Right ventricle myocardium superior (tissue), 1 donor: ENCODE measurements around the gene NEK5. TPM values are rescaled to one million over a fixed set of nuclear protein-coding genes. Genes with fewer than 3 reads are reported as not detected.
"Not testable (repeated sequence)": the region's sequence is repeated elsewhere in the genome, so short reads cannot be mapped to it uniquely, and the experiment has no call there.

ENCODE experiments used
- ATAC-seq: fragments of 200-7000 bp; cut with Tn5 transposase; one replicate; pipeline ENCODE4 v1.9.1; 2020; ENCODE audit warnings: mild to moderate bottlenecking; ENCODE audit not compliant: poor library complexity
- DNase-seq: peaks from one replicate; pipeline ENCODE4 v3.0.0-alpha.2; 2020
- intact Hi-C: fragments of 100-400 bp; cut with DNase I; formaldehyde crosslinking; loops from one replicate; pipeline ENCODE4 v1.11.2; 2022
- total RNA-seq: library from RNA; stranded (reverse); fragmentation: NEBNext Ultra II Directional; extraction: Animal tissue kit (Norgen Biotek cat#: 25700); gene quantifications from one replicate; pipeline ENCODE4 v1.2.1, GENCODE V29; 2021
- donor health status: DM: no; HTN: yes; CAD: no; lungs with severe emphysema.

NEK5 gene
- total RNA-seq, 1 donor from 2014 or later = 0.13 TPM

DNA sequence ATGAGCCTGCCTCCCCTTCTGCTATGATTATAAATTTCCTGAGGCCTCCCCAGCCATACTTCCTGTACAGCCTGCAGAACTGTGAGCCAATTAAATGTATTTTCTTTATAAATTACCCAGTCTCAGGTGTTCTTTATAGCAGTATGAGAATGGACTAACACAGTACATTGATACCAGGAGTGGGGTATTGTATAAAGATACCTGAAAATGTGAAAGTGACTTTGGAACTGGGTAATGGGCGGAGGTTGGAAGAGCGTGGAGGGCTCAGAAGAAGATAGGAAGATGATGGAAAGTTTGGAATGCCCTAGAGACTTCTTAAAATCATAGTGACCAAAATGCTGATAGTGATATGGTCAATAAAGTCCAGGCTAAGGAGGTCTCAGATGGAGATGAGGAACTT lies 32.8 kb downstream of the NEK5 start:
- ATAC-seq (no peak), DNase-seq (no peak)
- intact Hi-C loops = no loop called here

DNA sequence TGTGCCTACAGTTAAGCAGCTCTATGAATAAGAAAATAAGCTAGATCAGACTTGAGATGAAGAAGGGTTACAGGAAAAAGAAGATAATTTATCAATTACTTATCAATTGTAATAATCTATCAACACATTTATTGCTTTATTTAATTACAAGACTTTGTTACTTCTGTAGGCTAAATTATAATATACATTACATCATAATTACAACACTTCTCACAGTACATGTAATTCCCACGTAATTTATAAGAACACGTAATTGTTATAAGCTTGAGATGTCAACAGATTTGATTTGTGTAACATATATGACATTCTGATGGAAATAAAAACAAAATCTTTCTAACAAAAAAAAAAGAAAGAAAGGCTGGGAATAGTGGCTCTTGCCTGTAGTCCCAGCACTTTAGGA lies 36.8 kb downstream of the NEK5 start:
- no peak for DNase-seq
- no peak for ATAC-seq
- intact Hi-C loops = no loop called here

DNA sequence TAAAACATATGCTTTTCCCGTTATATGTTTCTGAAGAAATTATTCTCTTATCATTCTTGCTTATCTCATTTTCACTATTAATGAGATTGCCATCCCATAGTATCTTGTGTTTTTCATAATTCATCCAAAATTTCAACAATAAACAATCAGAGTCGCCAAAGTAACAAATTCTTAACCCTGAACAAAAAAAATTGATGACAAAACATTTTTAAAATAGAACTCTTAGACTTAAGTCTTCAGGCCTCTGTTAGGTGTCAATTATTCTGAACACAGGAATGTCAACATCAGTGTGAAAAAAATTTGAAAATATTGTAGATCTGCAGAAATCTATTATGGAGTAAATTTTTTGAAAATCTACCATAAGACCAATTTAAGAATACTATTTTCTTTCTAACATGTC lies 37.4 kb downstream of the NEK5 start:
- DNase-seq (no peak), ATAC-seq (no peak)
- intact Hi-C loops = no loop called here

DNA sequence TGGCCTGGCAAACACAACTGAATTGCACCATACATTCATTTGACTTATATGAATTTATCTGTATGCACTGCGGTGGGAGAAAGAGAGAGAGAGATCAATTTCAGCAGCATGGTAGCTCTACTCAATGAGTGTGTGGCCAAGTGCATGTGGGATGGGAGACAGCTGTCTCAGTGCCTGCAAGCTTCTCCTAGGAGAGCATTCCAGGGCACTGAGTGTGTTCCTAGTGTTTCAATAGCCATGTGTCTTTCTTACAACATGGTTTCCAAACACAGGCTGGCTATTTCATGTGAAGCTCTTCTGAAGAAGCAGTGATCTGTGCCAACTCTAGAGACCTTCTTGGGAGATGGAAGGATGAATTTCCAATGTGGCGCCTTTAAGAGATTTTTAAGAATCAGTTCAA lies 43.5 kb downstream of the NEK5 start:
- no peak for ATAC-seq
- no peak for DNase-seq
- intact Hi-C loops = no loop called here

DNA sequence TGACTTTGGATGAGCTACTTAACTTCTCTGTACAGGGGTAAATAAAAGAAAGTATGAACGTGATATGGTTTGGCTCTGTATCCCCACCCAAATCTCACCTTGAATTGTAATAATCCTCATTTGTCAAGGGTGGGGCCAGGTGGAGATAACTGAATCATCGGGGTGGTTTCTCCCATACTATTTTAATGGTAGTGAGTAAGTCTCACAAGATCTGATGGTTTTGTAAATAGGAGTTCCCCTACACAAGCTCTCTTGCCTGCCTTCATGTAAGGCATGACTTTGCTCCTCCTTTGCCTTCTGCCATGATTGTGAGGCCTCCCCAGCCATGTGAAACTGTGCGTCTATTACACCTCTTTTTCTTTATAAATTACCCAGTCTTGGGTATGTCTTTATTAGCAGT lies 43.9 kb downstream of the NEK5 start:
- DNase-seq, intact Hi-C loops, ATAC-seq: not testable (repeated sequence)

DNA sequence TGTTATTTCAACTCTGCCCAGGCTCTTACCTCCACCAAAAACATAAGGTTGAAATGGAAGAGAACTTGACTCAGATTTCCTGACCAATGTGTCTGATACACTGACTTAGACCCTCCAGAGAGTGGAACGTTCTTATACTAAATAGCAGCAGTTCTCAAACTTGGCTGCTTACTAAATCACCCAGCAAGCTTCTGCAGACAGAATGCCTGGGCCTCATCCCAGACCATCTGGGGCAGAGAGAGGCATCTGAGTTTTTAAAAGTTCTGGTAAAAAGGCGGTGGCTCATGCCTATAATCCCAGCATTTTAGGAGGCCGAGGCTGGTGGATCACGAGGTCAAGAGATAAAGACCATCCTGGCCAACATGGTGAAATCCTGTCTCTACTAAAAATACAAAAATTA lies 46.3 kb downstream of the NEK5 start:
- ATAC-seq = no peak
- no peak for DNase-seq
- intact Hi-C loops = no loop called here

DNA sequence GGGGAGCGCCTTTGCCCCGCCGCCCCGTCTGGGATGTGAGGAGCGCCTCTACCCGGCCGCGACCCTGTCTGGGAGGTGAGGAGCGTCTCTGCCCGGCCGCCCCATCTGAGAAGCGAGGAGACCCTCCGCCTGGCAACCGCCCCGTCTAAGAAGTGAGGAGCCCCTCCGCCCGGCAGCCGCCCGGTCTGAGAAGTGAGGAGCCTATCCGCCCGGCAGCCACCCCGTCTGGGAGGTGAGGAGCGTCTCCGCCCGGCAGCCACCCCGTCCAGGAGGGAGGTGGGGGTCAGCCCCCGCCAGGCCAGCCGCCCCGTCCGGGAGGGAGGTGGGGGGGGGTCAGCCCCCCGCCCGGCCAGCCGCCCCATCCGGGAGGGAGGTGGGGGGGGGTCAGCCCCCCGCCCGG lies 49.0 kb downstream of the NEK5 start:
- intact Hi-C loops, ATAC-seq: not testable (repeated sequence)

DNA sequence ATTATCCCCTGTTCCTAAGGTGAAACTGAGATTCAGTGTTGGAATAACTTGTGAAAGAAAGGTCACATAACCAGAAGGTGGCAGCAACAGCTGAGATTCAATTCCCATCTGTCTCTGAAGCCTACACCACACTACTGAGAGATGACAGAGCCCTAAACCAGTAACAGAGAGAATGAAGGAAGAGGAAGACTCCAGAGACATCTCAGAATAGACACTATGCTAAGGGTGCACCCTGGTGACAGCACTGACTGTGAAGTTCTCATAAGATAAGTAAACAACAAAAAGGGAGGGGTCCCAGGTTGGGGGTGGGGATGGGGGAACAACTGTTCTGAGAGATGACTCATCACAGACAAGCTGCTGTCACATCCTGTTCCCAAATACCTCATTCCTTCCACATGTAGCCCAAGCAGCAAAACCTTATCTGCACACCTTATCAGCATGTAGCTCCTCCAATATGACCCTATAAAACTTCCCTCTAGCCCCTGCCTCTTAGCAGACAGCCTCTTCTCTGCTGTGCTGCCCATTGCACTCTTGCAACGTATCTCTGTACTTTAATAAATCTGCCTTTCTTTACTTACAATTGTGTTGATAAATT lies 57.8 kb downstream of the NEK5 start:
- intact Hi-C loops = no loop called here
- ATAC-seq (peak; percentile 36), DNase-seq (no peak)

More for the DNA sequence above, 49.0 kb downstream of the NEK5 start:
- DNase-seq = not testable (repeated sequence)

DNA sequence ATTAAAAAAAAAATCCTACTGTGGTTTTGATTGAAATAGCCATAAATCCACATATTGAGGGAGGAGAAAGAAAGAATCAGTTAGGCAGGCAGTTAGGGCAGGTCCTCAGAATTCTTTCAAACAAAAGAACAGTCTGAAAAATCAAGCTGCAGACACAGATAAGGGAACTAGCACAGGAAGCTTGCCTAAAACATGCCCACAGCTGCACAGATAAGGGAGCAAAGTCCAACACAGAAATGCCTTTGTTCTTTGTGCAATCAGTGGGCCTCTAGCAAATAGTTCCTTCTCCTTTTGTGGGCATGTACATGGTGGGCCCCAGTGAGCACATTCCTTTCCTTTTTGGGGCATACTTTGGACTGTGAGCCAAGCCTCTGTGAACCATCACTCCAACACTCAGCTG lies 61.6 kb downstream of the NEK5 start:
- intact Hi-C loops = no loop called here
- no peak for ATAC-seq
- DNase-seq = no peak

DNA sequence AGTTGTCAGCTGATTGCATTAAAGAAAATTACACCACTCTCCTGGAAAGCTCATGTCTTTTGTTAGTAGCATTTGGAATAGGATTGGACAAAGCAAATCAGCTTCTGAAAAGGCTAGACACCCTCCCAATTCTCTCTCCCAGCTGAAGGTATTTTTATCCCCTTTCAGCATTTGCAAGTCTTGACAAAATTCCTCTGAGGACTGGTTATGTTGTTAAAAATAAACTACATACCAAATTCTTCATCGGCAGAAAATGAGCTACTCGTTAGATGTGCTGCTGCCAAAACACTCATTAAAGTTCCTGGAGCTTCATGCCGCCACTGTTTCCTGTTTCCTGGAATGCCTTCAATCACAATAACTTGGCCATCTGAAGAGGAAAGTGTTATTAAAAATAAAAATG lies 67.3 kb downstream of the NEK5 start:
- no peak for DNase-seq
- intact Hi-C loops = no loop called here
- peak; percentile 48 for ATAC-seq

DNA sequence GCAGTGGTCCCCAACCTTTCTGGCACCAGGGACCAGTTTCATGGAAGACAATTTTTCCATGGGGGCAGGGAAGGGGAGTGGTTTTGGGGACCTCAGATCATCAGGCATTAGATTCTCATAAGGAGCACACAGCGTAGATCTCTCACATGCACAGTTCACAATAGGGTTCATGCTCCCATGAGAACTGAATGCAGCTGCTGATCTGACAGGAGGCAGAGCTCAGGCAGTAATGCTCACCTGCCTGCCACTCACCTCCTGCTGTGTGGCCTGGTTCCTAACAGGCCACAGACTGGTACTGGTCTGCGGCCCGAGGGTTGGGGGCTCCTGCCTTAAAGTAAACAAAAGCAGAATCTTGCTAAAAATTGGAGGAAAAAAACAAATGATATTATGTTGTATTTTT lies 67.8 kb downstream of the NEK5 start:
- intact Hi-C loops, ATAC-seq, DNase-seq: not testable (repeated sequence)

DNA sequence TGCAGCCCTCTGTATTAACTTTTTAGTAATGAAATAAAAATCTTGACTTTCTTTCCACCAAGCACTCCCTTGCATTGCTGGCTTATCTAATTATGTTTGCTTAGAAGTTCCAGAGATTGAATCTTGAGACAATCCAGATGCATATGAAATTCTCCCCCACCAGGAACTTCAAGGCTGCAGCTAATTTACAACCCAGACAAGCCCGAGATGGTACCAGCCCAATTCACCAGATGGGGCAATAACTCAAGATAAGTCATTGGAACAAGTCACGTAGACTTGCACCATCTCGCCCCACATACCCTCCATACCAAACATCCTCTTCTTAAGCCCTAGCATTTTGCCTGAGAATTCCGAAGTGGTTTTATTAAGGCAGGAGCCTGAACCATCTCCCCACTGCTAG lies 75.4 kb downstream of the NEK5 start:
- no peak for ATAC-seq
- intact Hi-C loops = no loop called here

DNA sequence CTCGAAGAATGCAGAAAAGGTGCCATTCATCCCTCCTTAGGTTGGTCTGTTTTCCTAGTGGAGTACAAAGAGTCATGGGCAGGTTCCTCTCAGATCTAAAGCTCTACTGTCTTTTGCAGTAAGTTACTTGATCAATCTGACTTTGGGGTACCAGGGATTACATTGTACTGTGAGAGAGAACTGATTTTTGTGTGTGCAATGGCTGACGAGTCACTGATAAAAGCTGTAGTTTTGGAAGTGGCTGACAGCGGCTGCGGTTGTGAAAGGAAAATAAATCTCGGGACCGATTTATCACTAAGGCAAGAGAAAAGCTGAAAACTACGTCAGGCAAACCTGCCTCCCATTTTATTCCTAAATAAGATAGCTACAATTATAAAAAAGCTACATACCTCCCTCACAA lies 77.5 kb downstream of the NEK5 start:
- no peak for DNase-seq
- no peak for ATAC-seq
- intact Hi-C loops = no loop called here

More for the DNA sequence above, 75.4 kb downstream of the NEK5 start:
- DNase-seq = no peak

DNA sequence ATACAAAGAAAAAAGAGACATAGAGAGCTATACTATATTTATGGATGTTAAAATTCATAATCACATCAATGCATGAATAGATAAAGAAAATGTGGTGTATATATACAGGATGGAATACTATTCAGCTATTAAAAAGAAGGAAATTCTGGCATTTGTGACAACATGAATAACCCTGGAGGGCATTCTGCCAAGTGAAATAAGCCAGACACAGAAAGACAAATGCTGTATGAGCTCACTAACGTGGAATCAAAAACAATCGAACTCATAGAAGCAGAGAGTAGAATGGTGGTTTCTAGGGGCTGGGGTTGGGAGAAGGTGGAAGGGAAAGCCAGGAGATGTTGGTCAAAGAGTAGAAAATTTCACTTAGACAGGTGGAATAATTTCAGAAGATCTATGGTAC lies 80.4 kb downstream of the NEK5 start:
- DNase-seq (no peak), ATAC-seq (no peak)
- intact Hi-C loops = no loop called here

DNA sequence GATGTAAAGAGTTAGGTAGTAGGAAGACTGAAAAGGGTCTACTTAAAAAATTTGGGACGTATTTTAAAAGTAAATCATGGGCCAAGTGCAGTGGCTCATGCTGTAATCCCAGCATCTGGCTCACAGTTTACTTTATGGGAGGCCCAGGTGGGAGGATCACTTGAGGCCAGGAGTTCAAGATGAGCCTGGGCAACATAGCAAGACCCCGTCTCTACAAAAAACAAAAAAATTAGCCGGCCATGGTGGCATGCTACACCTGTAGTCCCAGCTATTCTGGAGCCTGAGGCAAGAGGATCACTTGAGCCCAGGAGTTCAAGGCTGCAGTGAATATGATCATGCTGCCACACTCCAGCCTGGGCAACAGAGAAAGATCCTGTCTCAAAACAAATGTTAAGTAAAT lies 81.4 kb downstream of the NEK5 start:
- intact Hi-C loops = no loop called here
- no peak for ATAC-seq
- no peak for DNase-seq

DNA sequence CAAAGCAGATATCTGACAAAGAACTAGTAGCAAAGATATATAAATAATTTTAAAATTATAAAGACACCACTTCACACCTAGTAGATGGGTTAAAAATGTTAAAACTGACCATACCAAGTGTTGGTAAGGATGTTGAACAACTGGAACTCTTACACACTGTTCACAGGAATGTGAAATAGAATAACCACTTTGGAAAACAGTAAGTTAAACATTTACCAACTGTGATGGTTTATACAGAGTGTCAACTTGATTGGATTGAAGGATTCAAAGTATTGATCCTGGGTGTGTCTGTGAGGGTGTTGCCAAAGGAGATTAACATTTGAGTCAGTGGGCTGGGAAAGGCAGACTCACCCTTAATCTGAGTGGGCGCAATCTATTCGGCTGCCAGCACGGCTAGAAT lies 85.2 kb downstream of the NEK5 start:
- ATAC-seq (no peak), DNase-seq (no peak)
- intact Hi-C loops = no loop called here

DNA sequence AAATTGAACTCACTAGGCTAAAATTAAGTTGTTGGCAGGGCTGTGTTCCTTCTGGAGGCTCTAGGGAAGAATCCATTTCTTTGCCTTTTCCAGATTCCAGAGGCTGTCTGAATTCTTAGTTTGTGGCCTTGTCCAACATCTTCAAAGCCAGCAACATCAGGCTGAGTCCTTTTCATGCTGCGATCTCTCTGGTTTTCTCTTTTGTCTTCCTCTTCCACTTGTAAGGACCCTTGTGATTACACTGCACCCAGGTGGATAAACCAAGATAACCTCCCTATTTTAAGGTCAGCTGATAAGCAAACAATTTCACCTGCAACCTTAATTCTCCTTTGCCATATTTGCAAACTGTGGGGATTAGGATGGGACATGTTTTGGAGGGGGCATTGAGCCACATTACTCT lies 92.8 kb downstream of the NEK5 start:
- DNase-seq (no peak), ATAC-seq (no peak)
- intact Hi-C loops = no loop called here

DNA sequence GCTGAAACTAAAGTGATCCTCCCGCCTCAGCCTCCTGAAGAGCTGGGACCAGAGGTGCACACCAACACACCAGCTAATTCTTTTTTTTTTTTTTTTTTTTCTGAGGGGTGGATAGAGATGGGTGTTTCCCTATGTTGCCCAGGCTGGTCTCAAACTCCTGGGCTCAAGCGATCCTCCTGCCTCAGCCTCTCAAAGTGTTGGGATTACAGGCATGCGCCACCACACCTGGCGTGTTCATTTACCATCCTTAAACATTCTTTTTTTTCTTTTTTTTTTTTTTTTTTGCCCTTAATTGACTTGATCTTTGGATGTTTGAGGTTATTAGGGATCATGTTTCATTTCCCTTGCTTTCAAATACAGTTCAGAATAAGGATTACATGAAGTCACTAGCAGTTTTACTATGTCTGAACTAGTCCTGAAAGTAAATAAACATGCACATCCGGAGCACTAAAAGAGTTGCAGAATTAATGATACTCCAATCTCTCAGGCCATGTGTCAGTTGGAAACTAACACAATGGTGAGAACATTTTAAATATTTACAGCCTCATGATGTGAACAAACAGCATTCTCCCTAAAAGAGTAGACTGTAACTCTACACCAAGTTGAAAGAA lies 94.2 kb downstream of the NEK5 start:
- no peak for DNase-seq
- intact Hi-C loops = no loop called here
- no peak for ATAC-seq

DNA sequence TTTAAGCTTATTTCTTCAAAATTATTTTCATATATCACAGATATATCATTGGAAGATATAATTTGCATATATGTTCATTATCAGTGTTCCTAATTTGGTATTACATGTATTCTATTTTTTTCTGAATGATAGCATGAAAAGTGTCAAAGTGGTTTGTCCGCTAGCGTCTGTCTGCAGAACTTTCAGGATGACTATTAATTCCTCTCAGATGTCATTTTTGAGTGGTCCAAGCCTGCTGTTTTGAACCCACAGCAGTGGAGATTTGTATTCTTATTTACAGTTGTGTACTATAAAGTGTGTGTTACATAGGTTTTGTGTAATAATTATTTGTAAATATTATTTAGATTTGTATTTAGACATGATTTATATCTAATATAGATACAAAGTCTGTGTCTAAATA lies 95.8 kb downstream of the NEK5 start:
- no peak for DNase-seq
- intact Hi-C loops = no loop called here
- no peak for ATAC-seq

DNA sequence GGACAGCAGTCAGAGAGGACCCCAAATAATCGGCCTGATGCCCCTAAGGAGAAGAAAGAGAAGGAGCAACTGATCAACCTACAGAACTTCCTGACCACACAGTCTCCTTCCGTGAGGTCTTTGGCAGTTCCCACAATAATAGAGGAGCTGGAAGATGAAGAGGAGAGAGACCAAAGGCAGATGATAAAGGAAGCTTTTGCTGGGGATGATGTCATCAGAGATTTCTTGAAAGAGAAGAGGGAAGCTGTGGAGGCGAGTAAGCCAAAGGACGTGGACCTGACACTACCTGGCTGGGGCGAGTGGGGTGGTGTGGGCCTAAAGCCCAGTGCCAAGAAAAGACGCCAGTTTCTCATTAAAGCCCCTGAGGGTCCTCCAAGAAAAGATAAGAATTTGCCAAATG lies 98.5 kb downstream of the NEK5 start:
- ATAC-seq, intact Hi-C loops, DNase-seq: not testable (repeated sequence)

DNA sequence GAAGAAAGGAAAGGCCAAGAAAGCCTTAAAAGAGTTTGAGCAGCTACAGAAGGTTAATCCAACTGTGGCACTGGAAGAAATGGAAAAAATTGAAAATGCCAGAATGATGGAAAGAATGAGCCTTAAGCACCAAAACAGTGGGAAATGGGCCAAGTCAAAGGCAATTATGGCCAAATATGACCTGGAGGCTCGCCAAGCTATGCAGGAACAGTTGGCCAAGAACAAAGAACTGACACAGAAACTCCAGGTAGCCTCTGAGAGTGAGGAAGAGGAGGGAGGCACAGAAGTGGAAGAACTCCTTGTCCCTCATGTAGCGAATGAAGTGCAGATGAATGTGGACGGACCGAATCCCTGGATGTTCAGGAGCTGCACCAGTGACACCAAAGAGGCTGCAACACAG lies 99.3 kb downstream of the NEK5 start:
- DNase-seq = no peak
- intact Hi-C loops = no loop called here
- no peak for ATAC-seq
